IMR-90 (cell line): ENCODE results near the gene KCNT2. TPM values are rescaled to one million over a fixed set of nuclear protein-coding genes. Genes with fewer than 3 reads are reported as not detected.

Source experiments
- ATAC-seq: fragments of 200-7000 bp; cut with Tn5 transposase; 2 replicates; pipeline ENCODE4 v1.9.1; 2020; ENCODE audit warnings: low read depth, mild to moderate bottlenecking, moderate library complexity
- BruUV-seq: library from RNA; stranded (reverse); fragments of 400-500 nt; replicated peaks from 2 replicates; lab custom pipeline; 2021; lab: Mats Ljungman, UMichigan
- CTCF ChIA-PET: fragments of 300-600 bp; formaldehyde crosslinking; extraction: SDS; loops from one replicate; lab custom pipeline; 2021; ENCODE audit warnings: antibody characterized with exemption; lab: Yijun Ruan, JAX
- POLR2A ChIA-PET: fragments of 300-600 bp; sonication (Branson Sonifier 250); formaldehyde crosslinking; loops from one replicate; lab custom pipeline; 2022; ENCODE audit warnings: antibody characterized with exemption; ENCODE audit not compliant: unreplicated experiment; lab: Charles Lee
- DNase-seq: peaks from one replicate; pipeline ENCODE4 v3.0.0; 2013
- H2AFZ ChIP-seq: replicated peaks from 2 replicates; pipeline ENCODE3; 2013; ENCODE audit warnings: low read length, mild to moderate bottlenecking; ENCODE audit not compliant: poor library complexity
- H2AK5ac ChIP-seq: 2 replicates; pipeline ENCODE4 v1.6.1; 2013; ENCODE audit warnings: low read depth, low read length, inconsistent platforms
- H2AK9ac ChIP-seq: replicated peaks from 2 replicates; pipeline ENCODE3; 2013; ENCODE audit warnings: mild to moderate bottlenecking, low read depth, low read length, moderate library complexity; ENCODE audit not compliant: poor library complexity
- H2BK120ac ChIP-seq: 2 replicates; pipeline ENCODE4 v1.6.1; 2013; ENCODE audit warnings: low read depth, low read length, inconsistent platforms
- H2BK15ac ChIP-seq: 3 replicates; pipeline ENCODE4 v1.6.1; 2013; ENCODE audit warnings: low read depth, low read length, inconsistent platforms
- H2BK20ac ChIP-seq: 2 replicates; pipeline ENCODE4 v1.6.1; 2013; ENCODE audit warnings: low read depth, mild to moderate bottlenecking, inconsistent platforms, low read length, moderate library complexity
- H2BK5ac ChIP-seq: 2 replicates; pipeline ENCODE4 v1.6.1; 2013; ENCODE audit warnings: mild to moderate bottlenecking, low read depth, low read length, inconsistent platforms; ENCODE audit not compliant: poor library complexity, severe bottlenecking
- H3K14ac ChIP-seq: replicated peaks from 2 replicates; pipeline ENCODE4 v1.6.1; 2013; ENCODE audit warnings: low read depth, low read length, inconsistent platforms
- H3K18ac ChIP-seq: 2 replicates; pipeline ENCODE4 v1.6.1; 2013; ENCODE audit warnings: low read depth, low read length, control low read depth
- H3K23ac ChIP-seq: 2 replicates; pipeline ENCODE4 v1.6.1; 2013; ENCODE audit warnings: low read depth, low read length, inconsistent platforms
- H3K27ac ChIP-seq: 2 replicates; pipeline ENCODE4 v1.5.1; 2013; ENCODE audit warnings: mild to moderate bottlenecking, control low read depth, low read length; ENCODE audit not compliant: insufficient read depth
- H3K27me3 ChIP-seq: 2 replicates; pipeline ENCODE4 v1.6.1; 2013; ENCODE audit warnings: low read length; ENCODE audit not compliant: control insufficient read depth, insufficient read depth
- H3K36me3 ChIP-seq: 2 replicates; pipeline ENCODE4 v1.6.1; 2013; ENCODE audit warnings: low read length, mixed read lengths; ENCODE audit not compliant: control insufficient read depth, insufficient read depth
- H3K4ac ChIP-seq: 2 replicates; pipeline ENCODE4 v1.6.1; 2013; ENCODE audit warnings: low read depth, low read length, inconsistent platforms
- H3K4me1 ChIP-seq: 2 replicates; pipeline ENCODE4 v1.6.1; 2013; ENCODE audit warnings: low read length, mixed read lengths; ENCODE audit not compliant: control insufficient read depth, insufficient read depth
- H3K4me2 ChIP-seq: 2 replicates; pipeline ENCODE4 v1.6.1; 2013; ENCODE audit warnings: low read depth, mild to moderate bottlenecking, control low read depth, low read length, moderate library complexity
- H3K4me3 ChIP-seq: 2 replicates; pipeline ENCODE4 v1.5.1; 2013; ENCODE audit warnings: low read depth, mild to moderate bottlenecking, control low read depth, low read length, moderate library complexity; ENCODE audit not compliant: insufficient read depth
- H3K56ac ChIP-seq: 2 replicates; pipeline ENCODE4 v1.6.1; 2013; ENCODE audit warnings: low read length, inconsistent platforms; ENCODE audit not compliant: insufficient read depth; ENCODE audit errors: extremely low read depth
- H3K79me1 ChIP-seq, 2 experiments: 2 replicates each; pipeline ENCODE4 v1.6.1; 2013; ENCODE audit warnings: low read length in 2 of 2, inconsistent platforms in 1 of 2, low read depth in 1 of 2
- H3K9ac ChIP-seq: 2 replicates; pipeline ENCODE4 v1.6.1; 2013; ENCODE audit warnings: low read depth, low read length, control low read depth
- H3K9me1 ChIP-seq: 2 replicates; pipeline ENCODE4 v1.6.1; 2013; ENCODE audit warnings: low read length, inconsistent platforms; ENCODE audit not compliant: insufficient read depth
- H3K9me3 ChIP-seq: 2 replicates; pipeline ENCODE4 v1.6.1; 2013; ENCODE audit warnings: low read length; ENCODE audit not compliant: control insufficient read depth, insufficient read depth
- H4K20me1 ChIP-seq: 2 replicates; pipeline ENCODE4 v1.6.1; 2013; ENCODE audit warnings: low read length, inconsistent platforms; ENCODE audit not compliant: insufficient read depth
- H4K5ac ChIP-seq: 2 replicates; pipeline ENCODE4 v1.6.1; 2013; ENCODE audit warnings: mild to moderate bottlenecking, low read depth, low read length, control low read depth
- H4K8ac ChIP-seq, 2 experiments: 2 replicates each; pipeline ENCODE4 v1.6.1; 2013; ENCODE audit warnings: low read depth in 2 of 2, low read length in 2 of 2, control low read depth in 1 of 2, inconsistent platforms in 1 of 2
- H4K91ac ChIP-seq: 2 replicates; pipeline ENCODE4 v1.6.1; 2013; ENCODE audit warnings: low read depth, low read length, inconsistent platforms; ENCODE audit not compliant: insufficient read depth
- BHLHE40 ChIP-seq: fragments of 150-350 bp; IDR thresholded peaks from 2 replicates; pipeline ENCODE4 v1.6.1; 2016; ENCODE audit warnings: mild to moderate bottlenecking, low read depth, low read length
- CEBPB ChIP-seq: IDR thresholded peaks from 2 replicates; pipeline ENCODE4 v1.6.1; 2012; ENCODE audit warnings: low read depth, low read length, improper control_type of control experiment
- FOS ChIP-seq: fragments of 150-350 bp; IDR thresholded peaks from 2 replicates; pipeline ENCODE4 v1.6.1; 2016; ENCODE audit warnings: low read depth, low read length
- MAFK ChIP-seq: IDR thresholded peaks from 2 replicates; pipeline ENCODE4 v1.6.1; 2012; ENCODE audit warnings: low read depth, low read length, improper control_type of control experiment
- POLR2A ChIP-seq: IDR thresholded peaks from 2 replicates; pipeline ENCODE4 v1.6.1; 2012; ENCODE audit warnings: mild to moderate bottlenecking, low read depth, low read length
- RAD21 ChIP-seq: IDR thresholded peaks from 2 replicates; pipeline ENCODE4 v1.6.1; 2012; ENCODE audit warnings: low read length, improper control_type of control experiment
- RCOR1 ChIP-seq: IDR thresholded peaks from 2 replicates; pipeline ENCODE4 v1.6.1; 2012; ENCODE audit warnings: mild to moderate bottlenecking, low read length, improper control_type of control experiment; ENCODE audit not compliant: insufficient replicate concordance
- RFX5 ChIP-seq: IDR thresholded peaks from 2 replicates; pipeline ENCODE4 v1.8.0; 2012; ENCODE audit warnings: low read depth, mild to moderate bottlenecking, low read length, moderate library complexity
- SMC3 ChIP-seq: fragments of 150-350 bp; IDR thresholded peaks from 2 replicates; pipeline ENCODE4 v1.6.1; 2016; ENCODE audit warnings: low read depth, mild to moderate bottlenecking, antibody characterized with exemption, low read length, moderate library complexity
- WGBS, 2 experiments: methylation state at CpG; one replicate each; pipeline versions ENCODE4 v1.1.5 to v1.1.7; 2013; ENCODE audit warnings: missing lambda C conversion rate in 2 of 2; ENCODE audit not compliant: insufficient read length in 1 of 2; ENCODE audit errors: extremely low coverage in 2 of 2; 5-methylcytosine and 5-hydroxymethylcytosine counted together
- dilution Hi-C: fragments of 300-500 bp; cut with HindIII; formaldehyde crosslinking; loops from one replicate; pipeline ENCODE4 v1.14.3; 2018; ENCODE audit warnings: low sequenced_read_pairs; ENCODE audit not compliant: unreplicated experiment
- in situ Hi-C: fragments of 300-500 bp; cut with MboI; formaldehyde crosslinking; loops from 3 replicates; pipeline ENCODE4 v1.14.3; 2019; ENCODE audit warnings: low sequenced_read_pairs, inconsistent platforms, mixed read lengths
- intact Hi-C: fragments of 100-400 bp; cut with micrococcal nuclease; formaldehyde crosslinking; loops from 2 replicates; pipeline ENCODE4 v1.10.0; 2022
- polyA plus RNA-seq, 3 experiments: library from polyadenylated mRNA; depleted of rRNA; stranded (reverse); fragments of >200 nt; gene quantifications; 2 replicates each; pipeline ENCODE4 v1.2.3, GENCODE V29; 2012; ENCODE audit warnings: low replicate concordance in 1 of 3
- total RNA-seq: library from RNA; depleted of rRNA; stranded (reverse); fragments of >200 nt; gene quantifications from 2 replicates; pipeline ENCODE4 v1.2.3, GENCODE V29; 2012
- TF ChIP-seq, protein P1 (sequence below): fragments of 150-350 bp; IDR thresholded peaks from 2 replicates; pipeline ENCODE4 v1.6.1; 2017; ENCODE audit warnings: mild to moderate bottlenecking, antibody characterized with exemption, low read length, low read depth
- TF ChIP-seq, protein P2 (sequence below): conservative IDR thresholded peaks from 2 replicates; pipeline ENCODE4 v1.5.1; 2012; ENCODE audit warnings: mild to moderate bottlenecking, low read depth, low read length, improper control_type of control experiment

Gene KCNT2
- total and polyA plus RNA-seq, 2 of the 4 experiments (the other 2 are of a cell fraction) = 0.22 to 0.72 TPM

GRCh38 chr1:196655494-196655893 lies 47.3 kb upstream of the KCNT2 start:
- Histone ChIP-seq H4K91ac (no peak overlapping the region), H3K9me1 (no peaks in the 10 kb centered on the region; the same call in 1 of the 2 replicates), H4K8ac (no peak overlapping the region), H3K9me3 (no peaks in the 10 kb centered on the region), H3K36me3 (no peaks in the 10 kb centered on the region), H2BK15ac (no peak overlapping the region), H2BK20ac (no peak overlapping the region), H3K9ac (no peak overlapping the region), H2BK5ac (no peak overlapping the region), H2AK5ac (no peak overlapping the region), H3K27ac (no peak overlapping the region), H3K4ac (no peak overlapping the region), H3K56ac (no peak overlapping the region), H3K18ac (no peak overlapping the region), H3K4me3 (no peak overlapping the region), H3K4me1 (0 out of 2 replicates have a peak, but pooled peaks cover 2% of the 10 kb centered on the region), H3K79me1 (no peaks in the 10 kb centered on the region; a peak in 1 of 4 replicates), H4K20me1 (no peaks in the 10 kb centered on the region), H3K14ac (no peak overlapping the region), H2AK9ac (no peak overlapping the region), H4K5ac (no peak overlapping the region), H2AFZ (no peak overlapping the region), H3K23ac (no peak overlapping the region), H3K4me2 (no peak overlapping the region), H2BK120ac (no peak overlapping the region), H3K27me3 (no peaks in the 10 kb centered on the region)
- in situ Hi-C loops = no loop called here
- intact Hi-C loops = no loop called here
- DNase-seq (no peak), ATAC-seq (no peak)
- TF ChIP-seq RAD21 (no peak), RCOR1 (no peak), SMC3 (no peak), MAFK (no peak), FOS (no peak), CEBPB (no peak), BHLHE40 (no peak), RFX5 (no peak), POLR2A (no peak)
- TF ChIP-seq, protein P1, sequence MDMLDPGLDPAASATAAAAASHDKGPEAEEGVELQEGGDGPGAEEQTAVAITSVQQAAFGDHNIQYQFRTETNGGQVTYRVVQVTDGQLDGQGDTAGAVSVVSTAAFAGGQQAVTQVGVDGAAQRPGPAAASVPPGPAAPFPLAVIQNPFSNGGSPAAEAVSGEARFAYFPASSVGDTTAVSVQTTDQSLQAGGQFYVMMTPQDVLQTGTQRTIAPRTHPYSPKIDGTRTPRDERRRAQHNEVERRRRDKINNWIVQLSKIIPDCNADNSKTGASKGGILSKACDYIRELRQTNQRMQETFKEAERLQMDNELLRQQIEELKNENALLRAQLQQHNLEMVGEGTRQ = no peak
- TF ChIP-seq, protein P2, sequence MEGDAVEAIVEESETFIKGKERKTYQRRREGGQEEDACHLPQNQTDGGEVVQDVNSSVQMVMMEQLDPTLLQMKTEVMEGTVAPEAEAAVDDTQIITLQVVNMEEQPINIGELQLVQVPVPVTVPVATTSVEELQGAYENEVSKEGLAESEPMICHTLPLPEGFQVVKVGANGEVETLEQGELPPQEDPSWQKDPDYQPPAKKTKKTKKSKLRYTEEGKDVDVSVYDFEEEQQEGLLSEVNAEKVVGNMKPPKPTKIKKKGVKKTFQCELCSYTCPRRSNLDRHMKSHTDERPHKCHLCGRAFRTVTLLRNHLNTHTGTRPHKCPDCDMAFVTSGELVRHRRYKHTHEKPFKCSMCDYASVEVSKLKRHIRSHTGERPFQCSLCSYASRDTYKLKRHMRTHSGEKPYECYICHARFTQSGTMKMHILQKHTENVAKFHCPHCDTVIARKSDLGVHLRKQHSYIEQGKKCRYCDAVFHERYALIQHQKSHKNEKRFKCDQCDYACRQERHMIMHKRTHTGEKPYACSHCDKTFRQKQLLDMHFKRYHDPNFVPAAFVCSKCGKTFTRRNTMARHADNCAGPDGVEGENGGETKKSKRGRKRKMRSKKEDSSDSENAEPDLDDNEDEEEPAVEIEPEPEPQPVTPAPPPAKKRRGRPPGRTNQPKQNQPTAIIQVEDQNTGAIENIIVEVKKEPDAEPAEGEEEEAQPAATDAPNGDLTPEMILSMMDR = no peak
- ChIA-PET POLR2A (no interaction called here), CTCF (interaction anchor here (0.6 kb wide), 1 partner anchor 42 kb away, joined by 3 read pairs; no protein-coding TSS in a partner anchor)
- WGBS, 2 experiments = 80% methylated on average over 1 of the region's 3 CpGs; no CpG with 5 or more reads in 1 of the 2 experiments
- BruUV-seq = no TSS peak
- dilution Hi-C loops = loop anchor here (25.0 kb wide), 1 partner anchor 318 kb away; no protein-coding TSS in a partner anchor
